Inflammatory macrophage treated with lipopolysaccharide for 4 hours (primary cell): ENCODE data around the gene FIGNL2.
"Not testable (repeated sequence)": the region's sequence is repeated elsewhere in the genome, so short reads cannot be mapped to it uniquely, and the experiment has no call there.

ENCODE experiments used
- DNase-seq: peaks from one replicate; pipeline ENCODE4 v3.0.0-alpha.2; 2020

FIGNL2 gene, protein sequence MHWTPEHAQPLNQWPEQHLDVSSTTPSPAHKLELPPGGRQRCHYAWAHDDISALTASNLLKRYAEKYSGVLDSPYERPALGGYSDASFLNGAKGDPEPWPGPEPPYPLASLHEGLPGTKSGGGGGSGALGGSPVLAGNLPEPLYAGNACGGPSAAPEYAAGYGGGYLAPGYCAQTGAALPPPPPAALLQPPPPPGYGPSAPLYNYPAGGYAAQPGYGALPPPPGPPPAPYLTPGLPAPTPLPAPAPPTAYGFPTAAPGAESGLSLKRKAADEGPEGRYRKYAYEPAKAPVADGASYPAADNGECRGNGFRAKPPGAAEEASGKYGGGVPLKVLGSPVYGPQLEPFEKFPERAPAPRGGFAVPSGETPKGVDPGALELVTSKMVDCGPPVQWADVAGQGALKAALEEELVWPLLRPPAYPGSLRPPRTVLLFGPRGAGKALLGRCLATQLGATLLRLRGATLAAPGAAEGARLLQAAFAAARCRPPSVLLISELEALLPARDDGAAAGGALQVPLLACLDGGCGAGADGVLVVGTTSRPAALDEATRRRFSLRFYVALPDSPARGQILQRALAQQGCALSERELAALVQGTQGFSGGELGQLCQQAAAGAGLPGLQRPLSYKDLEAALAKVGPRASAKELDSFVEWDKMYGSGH

GRCh38 chr12:51848326-51848727, at the start of gene FIGNL2:
Gene FIGNL2 (minus strand): TSS chr12:51848718. CDS start chr12:51822413, 26,305 bp downstream.
- no peak for DNase-seq

DNA sequence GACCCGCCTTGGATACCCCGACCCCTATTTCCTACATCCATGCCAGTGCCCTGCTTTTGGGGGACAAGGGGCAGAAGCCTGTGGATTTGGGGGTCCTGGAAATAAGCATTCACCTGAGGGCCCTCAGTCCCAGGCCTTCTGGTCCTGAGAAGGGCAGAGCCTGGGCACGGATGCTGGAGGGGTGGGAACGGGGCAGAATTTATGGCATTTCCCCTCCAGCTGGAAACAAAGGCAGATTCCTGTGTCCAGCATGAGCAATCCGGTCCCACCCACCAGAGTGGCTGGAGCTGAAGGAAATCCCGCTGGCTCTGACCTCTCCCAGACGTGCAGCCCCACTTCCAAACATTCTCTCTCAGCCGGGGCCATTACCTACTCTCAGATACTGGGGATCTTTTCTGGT, 48.7 kb upstream of the FIGNL2 start:
- no peak for DNase-seq

DNA sequence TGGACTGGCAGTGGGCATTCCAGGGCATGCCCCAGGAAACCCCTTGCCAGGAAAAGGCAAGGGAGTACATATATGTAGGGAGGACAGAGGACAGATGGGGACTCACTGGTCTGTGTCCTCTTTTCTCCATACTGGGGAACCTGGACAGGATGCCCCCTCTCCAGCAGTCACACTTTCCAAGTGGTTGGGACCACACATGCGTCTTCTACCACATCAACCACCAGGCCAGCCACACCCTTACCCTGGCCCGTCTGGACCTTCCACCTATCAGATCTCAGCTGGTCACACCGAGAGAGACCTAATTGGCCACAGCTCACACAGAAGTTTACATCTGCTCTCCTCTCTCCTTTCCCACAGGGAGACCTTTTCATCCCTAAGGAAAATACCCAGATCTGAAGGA, 47.7 kb upstream of the FIGNL2 start:
- DNase-seq = no peak

GRCh38 chr12:51895378-51896135, 47.0 kb upstream of the FIGNL2 start:
- no peak for DNase-seq

GRCh38 chr12:51893786-51894185, 45.3 kb upstream of the FIGNL2 start:
- no peak for DNase-seq

DNA sequence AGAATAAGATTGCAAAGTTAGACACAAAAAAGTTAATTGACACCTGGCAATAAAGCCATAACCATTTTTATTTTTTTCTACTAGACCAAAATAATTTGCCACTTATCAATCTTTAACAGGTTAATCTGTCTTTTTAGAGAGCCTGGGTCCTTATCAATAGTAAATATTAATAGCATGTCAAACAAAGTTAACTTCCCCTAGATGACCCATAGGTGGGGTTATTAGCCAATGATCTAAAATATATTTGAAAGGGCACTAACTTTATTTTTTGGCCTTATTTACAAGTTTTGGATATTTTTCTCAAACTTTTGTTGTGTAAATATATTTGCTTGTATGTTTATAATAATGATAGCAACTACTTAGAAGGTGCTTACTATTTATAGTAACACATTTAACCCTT, 43.3 kb upstream of the FIGNL2 start:
- DNase-seq = peak; percentile 49

DNA sequence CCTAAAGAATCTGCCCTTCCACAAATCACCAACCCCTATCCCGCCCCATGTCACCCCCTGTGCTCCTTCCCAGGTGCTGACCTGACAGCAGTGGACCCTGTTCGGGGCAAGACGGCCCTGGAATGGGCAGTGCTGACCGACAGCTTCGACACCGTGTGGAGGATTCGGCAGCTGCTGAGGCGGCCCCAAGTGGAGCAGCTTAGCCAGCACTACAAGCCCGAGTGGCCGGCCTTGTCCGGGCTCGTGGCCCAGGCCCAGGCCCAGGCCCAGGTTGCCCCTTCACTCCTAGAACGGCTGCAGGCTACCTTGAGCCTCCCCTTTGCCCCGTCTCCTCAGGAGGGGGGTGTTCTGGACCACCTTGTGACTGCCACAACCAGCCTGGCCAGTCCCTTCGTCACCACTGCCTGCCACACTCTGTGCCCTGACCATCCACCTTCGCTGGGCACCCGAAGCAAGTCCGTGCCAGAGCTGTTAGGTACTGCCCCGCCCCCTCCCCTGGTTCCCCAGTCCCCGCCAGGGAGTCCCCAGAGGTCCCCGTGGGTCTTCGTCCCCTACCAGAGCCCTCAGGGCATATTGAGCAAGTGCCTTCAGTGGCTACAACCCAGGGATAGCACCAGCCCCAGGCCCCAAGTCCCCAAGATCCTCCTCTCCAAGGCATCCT, 42.1 kb upstream of the FIGNL2 start:
- DNase-seq = no peak

- no peak for DNase-seq
Measured at GRCh38 chr12:51890133-51890464, 41.6 kb upstream of the FIGNL2 start.

- DNase-seq = no peak
Measured at GRCh38 chr12:51889216-51890132, 41.0 kb upstream of the FIGNL2 start.

DNA sequence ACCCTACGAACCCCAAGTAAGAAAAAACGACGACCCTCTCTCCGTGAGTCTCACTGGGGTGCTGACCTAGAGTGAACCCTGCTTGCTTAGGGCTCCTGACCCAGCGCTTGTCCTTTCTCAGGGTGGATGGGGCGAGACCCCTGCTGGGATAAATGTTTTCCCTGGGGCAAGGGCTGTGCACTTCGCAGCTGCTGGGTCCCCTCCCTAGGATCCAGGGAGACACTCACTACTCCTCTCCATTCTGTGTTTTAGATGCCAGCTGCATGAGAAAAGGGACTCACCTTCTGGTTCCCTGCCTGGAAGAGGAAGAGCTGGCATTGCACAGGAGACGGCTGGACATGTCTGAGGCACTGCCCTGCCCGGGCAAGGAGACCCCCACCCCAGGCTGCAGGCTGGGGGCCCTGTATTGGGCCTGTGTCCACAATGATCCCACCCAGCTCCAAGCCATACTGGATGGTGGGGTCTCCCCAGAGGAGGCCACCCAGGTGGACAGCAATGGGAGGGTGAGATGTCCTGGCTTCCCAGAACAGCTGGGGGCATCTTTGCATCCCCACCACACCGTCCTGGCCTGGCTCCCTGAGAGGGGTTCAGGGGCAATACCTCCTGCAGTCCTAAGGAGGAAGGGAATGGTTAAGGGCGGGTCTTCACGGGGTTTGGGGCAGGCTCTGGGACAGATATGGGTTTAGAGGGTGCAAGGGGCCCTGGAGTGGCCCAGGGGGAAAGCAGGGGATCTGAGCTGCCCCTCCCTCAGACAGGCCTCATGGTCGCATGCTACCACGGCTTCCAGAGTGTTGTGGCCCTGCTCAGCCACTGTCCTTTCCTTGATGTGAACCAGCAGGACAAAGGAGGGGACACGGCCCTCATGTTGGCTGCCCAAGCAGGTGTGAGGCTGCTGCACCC, 40.0 kb upstream of the FIGNL2 start:
- DNase-seq = no peak

- peak; percentile 42 for DNase-seq
Measured at GRCh38 chr12:51887476-51888315, 39.2 kb upstream of the FIGNL2 start, which contains the start of gene ANKRD33. Gene ANKRD33 (plus strand): TSS chr12:51888103. CDS start chr12:51888187, 84 bp downstream.

- DNase-seq = peak; percentile 95
Measured at GRCh38 chr12:51886021-51886710, 37.6 kb upstream of the FIGNL2 start.

DNA sequence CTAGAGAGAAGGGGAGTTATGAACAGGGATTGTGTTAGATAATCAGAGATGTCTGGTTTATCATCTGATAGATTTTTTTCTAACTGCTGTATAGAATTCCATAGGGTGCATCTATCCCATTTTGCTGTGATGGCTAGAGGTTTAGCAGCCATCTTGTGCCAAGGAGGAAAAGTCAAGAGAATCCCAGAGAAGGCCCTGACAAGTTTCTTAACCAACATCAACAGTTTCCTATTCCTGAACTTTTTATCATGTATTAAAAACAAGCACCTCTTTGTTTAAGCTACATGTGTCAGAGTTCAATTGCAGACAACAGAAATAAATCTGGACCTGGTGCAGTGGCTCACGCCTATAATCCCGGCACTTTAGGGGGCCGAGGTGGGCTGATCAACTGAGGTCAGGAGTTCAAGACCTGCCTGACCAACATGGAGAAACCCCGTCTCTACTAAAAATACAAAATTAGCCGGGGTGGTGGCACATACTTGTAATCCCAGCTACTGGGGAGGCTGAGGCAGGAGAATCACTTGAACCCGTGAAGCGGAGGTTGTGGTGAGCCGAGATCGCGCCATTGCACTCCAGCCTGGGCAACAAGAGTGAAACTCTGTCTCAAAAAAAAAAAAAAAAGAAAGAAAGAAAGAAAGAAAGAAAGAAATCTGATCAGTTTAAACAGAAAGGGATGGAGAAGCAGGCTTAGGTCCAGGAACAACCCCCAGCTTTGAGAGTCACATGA, 36.9 kb upstream of the FIGNL2 start:
- DNase-seq = not testable (repeated sequence)

GRCh38 chr12:51884676-51885229, 36.2 kb upstream of the FIGNL2 start:
- DNase-seq = no peak

- no peak for DNase-seq
Measured at GRCh38 chr12:51883998-51884675, 35.6 kb upstream of the FIGNL2 start.

GRCh38 chr12:51883295-51883694, 34.8 kb upstream of the FIGNL2 start:
- no peak for DNase-seq

DNA sequence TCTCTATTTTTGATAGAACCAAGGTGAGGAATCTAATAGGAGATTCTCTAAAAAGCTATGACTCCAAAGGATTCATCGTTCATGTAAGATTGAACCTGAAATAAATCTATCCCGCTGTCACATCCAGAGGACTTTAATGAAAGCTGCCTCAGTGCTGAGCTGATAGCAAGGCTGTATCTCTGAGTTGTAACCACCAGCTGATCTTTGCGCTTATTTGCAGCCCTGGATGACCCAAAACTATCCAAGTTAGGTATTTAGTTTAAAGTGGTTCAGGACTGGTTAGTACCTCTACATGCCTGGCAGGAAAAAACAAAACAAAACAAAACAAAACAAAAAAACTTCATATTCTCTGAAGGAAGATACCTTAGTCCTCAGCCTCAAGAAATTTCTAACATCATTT, 30.6 kb upstream of the FIGNL2 start:
- no peak for DNase-seq

DNA sequence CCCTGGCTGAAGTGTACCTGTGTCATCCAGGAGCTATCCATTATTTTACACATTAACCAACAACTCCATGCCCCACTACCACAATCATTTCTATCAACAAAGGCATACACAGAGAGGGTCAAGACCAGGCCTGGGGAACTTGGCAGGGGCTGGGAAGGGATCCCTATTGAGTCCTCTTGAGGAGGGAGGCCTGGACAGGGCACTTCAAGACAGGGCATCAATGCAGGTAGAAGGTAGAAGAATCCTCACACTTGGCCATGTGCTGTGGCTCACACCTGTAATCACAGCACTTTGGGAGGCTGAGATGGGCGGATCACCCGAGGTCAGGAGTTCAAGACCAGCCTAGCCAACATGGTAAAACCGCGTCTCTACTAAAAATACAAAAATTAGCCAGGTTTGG, 26.0 kb upstream of the FIGNL2 start:
- no peak for DNase-seq
